SK-N-MC (cell line): ENCODE measurements around the gene DOK1.

Source experiments
- EZH2 ChIP-seq: fragments of 200-600 bp; sonication (generic); IDR thresholded peaks from one replicate; pipeline ENCODE4 v1.6.1; 2017; ENCODE audit warnings: antibody characterized with exemption
- FOXP2 ChIP-seq: optimal IDR thresholded peaks from 2 replicates; pipeline ENCODE3; 2011; ENCODE audit warnings: mild to moderate bottlenecking, moderate library complexity; ENCODE audit not compliant: insufficient read depth; ENCODE audit errors: extremely low read length, control extremely low read depth
- POLR2AphosphoS5 ChIP-seq: IDR thresholded peaks from 2 replicates; pipeline ENCODE4 v1.6.1; 2012; ENCODE audit warnings: mild to moderate bottlenecking, low read depth, low read length, borderline replicate concordance

GRCh38 chr2:74536166-74536950, 18.2 kb upstream of the DOK1 start:
- TF ChIP-seq EZH2, result no peak
- TF ChIP-seq POLR2AphosphoS5, result no peak
- TF ChIP-seq FOXP2, result no peak
